Natural killer cell (primary cell): ENCODE measurements around the gene RHOF. TPM values are rescaled to one million over a fixed set of nuclear protein-coding genes. Genes with fewer than 3 reads are reported as not detected.

Source experiments
- ATAC-seq, 3 donors: fragments of 150-1000 bp in 2 of 3; fragments of 200-7000 bp in 1 of 3; cut with Tn5 transposase; 1 replicate in 1 of 3; 2 replicates in 2 of 3; pipeline ENCODE4 v1.10.0; 2021; ENCODE audit warnings: mild to moderate bottlenecking in 2 of 3, moderate library complexity in 2 of 3
- DNase-seq, 2 donors: peaks; one replicate each; pipeline versions ENCODE4 v3.0.0 to v3.0.0-alpha.2; 2013 to 2021; ENCODE audit warnings: mixed read lengths in 1 of 2
- H3K27ac ChIP-seq: one replicate; pipeline ENCODE4 v1.5.1; 2013; ENCODE audit warnings: mild to moderate bottlenecking, low read length
- H3K27me3 ChIP-seq: one replicate; pipeline ENCODE4 v1.6.1; 2013; ENCODE audit warnings: low read length; ENCODE audit not compliant: control insufficient read depth, insufficient read depth
- H3K36me3 ChIP-seq: one replicate; pipeline ENCODE4 v1.6.1; 2013; ENCODE audit warnings: low read length; ENCODE audit not compliant: control insufficient read depth, insufficient read depth
- H3K4me1 ChIP-seq: one replicate; pipeline ENCODE4 v1.6.1; 2013; ENCODE audit warnings: low read length; ENCODE audit not compliant: control insufficient read depth, insufficient read depth
- H3K4me3 ChIP-seq: one replicate; pipeline ENCODE4 v1.5.1; 2013; ENCODE audit warnings: low read length
- H3K9me3 ChIP-seq: one replicate; pipeline ENCODE4 v1.6.1; 2013; ENCODE audit warnings: low read length; ENCODE audit not compliant: control insufficient read depth, insufficient read depth
- H3K27ac Mint-ChIP-seq, 2 donors: one replicate each; pipeline ENCODE4 v1.8.0; 2022; ENCODE audit warnings: mild to moderate bottlenecking in 2 of 2, mixed read lengths in 2 of 2, moderate library complexity in 1 of 2
- H3K27me3 Mint-ChIP-seq, 2 donors: one replicate each; pipeline ENCODE4 v1.8.0; 2022; ENCODE audit warnings: low read depth in 2 of 2, mixed read lengths in 2 of 2
- H3K36me3 Mint-ChIP-seq: one replicate; pipeline ENCODE4 v1.8.0; 2022; ENCODE audit warnings: mixed read lengths
- H3K4me1 Mint-ChIP-seq, 2 donors: one replicate each; pipeline ENCODE4 v1.8.0; 2022; ENCODE audit warnings: mixed read lengths in 2 of 2
- H3K4me3 Mint-ChIP-seq: one replicate; pipeline ENCODE4 v1.8.0; 2022; ENCODE audit warnings: mild to moderate bottlenecking, moderate library complexity, mixed read lengths
- H3K9me3 Mint-ChIP-seq, 2 donors: one replicate each; pipeline ENCODE4 v1.8.0; 2022; ENCODE audit warnings: mixed read lengths in 2 of 2
- CTCF ChIP-seq: fragments of 200-600 bp; IDR thresholded peaks from one replicate; pipeline ENCODE4 v1.8.0; 2022; ENCODE audit warnings: antibody characterized with exemption
- WGBS: methylation state at CpG from one replicate; pipeline ENCODE4 v1.1.7; 2013; ENCODE audit warnings: missing lambda C conversion rate; ENCODE audit not compliant: insufficient coverage; 5-methylcytosine and 5-hydroxymethylcytosine counted together
- intact Hi-C: fragments of 100-400 bp; cut with micrococcal nuclease; formaldehyde crosslinking; loops from one replicate; pipeline ENCODE4 v1.14.2; 2022
- total RNA-seq, 4 donors: library from RNA; stranded (reverse); fragments of 120-200 nt in 1 of 4; gene quantifications; one replicate each; pipeline versions ENCODE4 v1.2.3 to v1.2.4, GENCODE V29; 2013 to 2022

Gene RHOF
- total RNA-seq, 3 donors from 2014 or later (not counting 1 experiment from before 2014, with no cell fraction given), result 146 to 201 (median 177) TPM

- ATAC-seq (no peak), DNase-seq (peak in 1 of 2 donors; percentile 32)
- no peak for TF ChIP-seq CTCF
- intact Hi-C loops, result no loop called here
- no peaks in the 10 kb centered on the region for H3K27me3 Mint-ChIP-seq
- peaks cover 60 to 74% of the 10 kb centered on the region in 2 donors for H3K4me1 Mint-ChIP-seq
- Histone ChIP-seq H3K27me3 (no peaks in the 10 kb centered on the region), H3K9me3 (no peaks in the 10 kb centered on the region), H3K36me3 (peaks cover 38% of the 10 kb centered on the region), H3K4me3 (no peak overlapping the region), H3K27ac (peak overlapping the region; percentile 49), H3K4me1 (peaks cover 85% of the 10 kb centered on the region)
- WGBS, result 66% methylated on average over 6 of the region's 6 CpGs
- H3K9me3 Mint-ChIP-seq, result no peaks in the 10 kb centered on the region
- H3K27ac Mint-ChIP-seq, result peak overlapping the region; percentile 100
- H3K36me3 Mint-ChIP-seq, result no peaks in the 10 kb centered on the region
- H3K4me3 Mint-ChIP-seq, result peak overlapping the region; percentile 73
Observed at GRCh38 chr12:121783766-121784165, 9.7 kb downstream of the RHOF start.

- Mint-ChIP-seq H3K4me1 (peaks cover 49 to 65% of the 10 kb centered on the region in 2 donors), H3K27me3 (no peaks in the 10 kb centered on the region), H3K36me3 (no peaks in the 10 kb centered on the region), H3K9me3 (no peaks in the 10 kb centered on the region), H3K27ac (peak overlapping the region; percentile 100), H3K4me3 (peak overlapping the region; percentile 78)
- intact Hi-C loops, result loop anchor here (1.0 kb wide), 1 partner anchor 8 kb away; no protein-coding TSS in a partner anchor
- TF ChIP-seq CTCF, result no peak
- H3K4me1 ChIP-seq, result peaks cover 70% of the 10 kb centered on the region
- WGBS, result 5% methylated on average over 12 of the region's 14 CpGs
- DNase-seq (peak; percentile 55 to 70), ATAC-seq (peak; percentile 62 to 71 (median 62))
- no peaks in the 10 kb centered on the region for H3K9me3 ChIP-seq
- no peaks in the 10 kb centered on the region for H3K27me3 ChIP-seq
- H3K4me3 ChIP-seq, result no peak overlapping the region
- H3K36me3 ChIP-seq, result peaks cover 47% of the 10 kb centered on the region
- peak overlapping the region; percentile 80 for H3K27ac ChIP-seq
Observed at GRCh38 chr12:121781998-121782979, 11.2 kb downstream of the RHOF start.

GRCh38 chr12:121781484-121781997 lies 11.9 kb downstream of the RHOF start:
- H3K4me3 ChIP-seq, result no peak overlapping the region
- H3K4me1 Mint-ChIP-seq, result peaks cover 41 to 58% of the 10 kb centered on the region in 2 donors
- 78% methylated on average over 5 of the region's 12 CpGs for WGBS

More at GRCh38 chr12:121781484-121781997, 11.9 kb downstream of the RHOF start:
- no peak for TF ChIP-seq CTCF
- Mint-ChIP-seq H3K4me3 (peak overlapping the region; percentile 78), H3K27me3 (no peaks in the 10 kb centered on the region), H3K9me3 (no peaks in the 10 kb centered on the region), H3K36me3 (no peaks in the 10 kb centered on the region), H3K27ac (peak overlapping the region; percentile 100)
- Histone ChIP-seq H3K36me3 (peaks cover 47% of the 10 kb centered on the region), H3K9me3 (no peaks in the 10 kb centered on the region), H3K27me3 (no peaks in the 10 kb centered on the region), H3K27ac (peak overlapping the region; percentile 80), H3K4me1 (peaks cover 65% of the 10 kb centered on the region)
- ATAC-seq (no peak), DNase-seq (no peak)
- intact Hi-C loops, result no loop called here
